GM12891 (cell line): Measurements from ENCODE around the gene CCM2.
"Not testable (repeated sequence)": the region's sequence is repeated elsewhere in the genome, so short reads cannot be mapped to it uniquely, and the experiment has no call there.

Source experiments
- DNase-seq: peaks from one replicate; pipeline ENCODE4 v3.0.0; 2011; ENCODE audit warnings: low spot score; ENCODE audit not compliant: insufficient read length
- FAIRE-seq: peaks from 2 replicates; lab custom pipeline; 2011; peaks lifted over from hg19 to GRCh38; lab: Jason Lieb, UNC
- PAX5 ChIP-seq: IDR thresholded peaks from 2 replicates; pipeline ENCODE4 v1.6.1; 2011; ENCODE audit warnings: low read length, moderate library complexity, mild to moderate bottlenecking; ENCODE audit not compliant: insufficient read depth, severe bottlenecking
- POLR2A ChIP-seq: IDR thresholded peaks from 2 replicates; pipeline ENCODE4 v1.6.1; 2011; ENCODE audit warnings: low read depth, low read length, control low read depth
- POLR2AphosphoS5 ChIP-seq: IDR thresholded peaks from 2 replicates; pipeline ENCODE4 v1.6.1; 2011; ENCODE audit warnings: low read depth, low read length, control low read depth
- POU2F2 ChIP-seq: IDR thresholded peaks from 2 replicates; pipeline ENCODE4 v1.6.1; 2011; ENCODE audit warnings: low read depth, mild to moderate bottlenecking, control low read depth, low read length, moderate library complexity
- SPI1 ChIP-seq: IDR thresholded peaks from 2 replicates; pipeline ENCODE4 v1.6.1; 2011; ENCODE audit warnings: low read depth, low read length, control low read depth
- TAF1 ChIP-seq: IDR thresholded peaks from 2 replicates; pipeline ENCODE4 v1.6.1; 2011; ENCODE audit warnings: low read depth, low read length, control low read depth

Gene CCM2

DNA sequence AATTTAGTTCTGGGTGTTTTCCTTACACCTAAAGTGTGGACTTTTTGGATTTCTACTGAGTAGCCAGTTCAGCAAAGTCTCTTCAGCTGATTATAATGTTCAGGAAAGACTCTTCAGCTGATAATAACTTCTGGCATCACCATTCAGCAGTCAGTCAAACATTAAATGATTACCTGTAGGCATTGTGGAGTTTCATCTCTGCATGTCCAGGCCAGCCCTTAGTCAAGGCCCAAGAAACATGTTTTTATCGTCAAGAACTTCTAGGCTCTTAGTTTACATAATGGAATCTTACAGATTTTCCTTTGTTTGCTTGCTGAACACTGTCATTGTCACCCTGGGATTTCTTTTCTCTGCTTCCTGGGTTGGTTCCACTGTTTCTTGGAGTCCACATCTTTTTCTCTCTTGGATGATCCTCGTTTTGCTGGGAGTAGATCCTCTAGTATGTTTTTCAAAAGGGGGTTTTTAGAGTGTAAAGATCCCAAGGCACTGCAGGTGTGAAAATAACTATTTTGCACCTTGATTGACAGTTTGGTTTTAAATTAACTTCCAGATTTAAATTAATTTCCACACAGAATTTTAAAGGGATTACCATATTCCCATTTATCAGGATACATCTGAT lies 24.2 kb downstream of the CCM2 start:
- FAIRE-seq = no peak
- DNase-seq = no peak
- TF ChIP-seq POLR2AphosphoS5 (no peak), TAF1 (no peak), PAX5 (no peak)

DNA sequence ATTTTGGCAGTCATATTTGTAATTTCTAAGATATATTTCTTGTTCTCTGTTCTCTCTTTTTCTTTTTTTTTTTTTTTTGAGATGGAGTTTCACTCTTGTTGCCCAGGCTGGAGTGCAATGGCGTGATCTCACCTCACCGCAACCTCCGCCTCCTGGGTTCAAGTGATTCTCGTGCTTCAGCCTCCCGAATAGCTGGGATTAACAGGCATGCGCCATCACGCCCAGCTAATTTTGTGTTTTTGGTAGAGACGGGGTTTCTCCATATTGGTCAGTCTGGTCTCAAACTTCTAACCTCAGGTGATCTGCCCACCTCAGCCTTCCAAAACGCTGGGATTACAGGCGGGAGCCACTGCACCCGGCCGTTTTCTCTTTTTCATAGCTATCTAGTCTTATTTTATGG lies 25.5 kb downstream of the CCM2 start:
- not testable (repeated sequence) for DNase-seq

GRCh38 chr7:45026013-45026412 lies 26.0 kb downstream of the CCM2 start:
- FAIRE-seq (no peak), DNase-seq (no peak)
- TF ChIP-seq SPI1 (no peak), PAX5 (no peak), POU2F2 (no peak), POLR2AphosphoS5 (no peak), TAF1 (no peak), POLR2A (no peak)

More for the DNA sequence above, 25.5 kb downstream of the CCM2 start:
- FAIRE-seq = not testable (repeated sequence)

DNA sequence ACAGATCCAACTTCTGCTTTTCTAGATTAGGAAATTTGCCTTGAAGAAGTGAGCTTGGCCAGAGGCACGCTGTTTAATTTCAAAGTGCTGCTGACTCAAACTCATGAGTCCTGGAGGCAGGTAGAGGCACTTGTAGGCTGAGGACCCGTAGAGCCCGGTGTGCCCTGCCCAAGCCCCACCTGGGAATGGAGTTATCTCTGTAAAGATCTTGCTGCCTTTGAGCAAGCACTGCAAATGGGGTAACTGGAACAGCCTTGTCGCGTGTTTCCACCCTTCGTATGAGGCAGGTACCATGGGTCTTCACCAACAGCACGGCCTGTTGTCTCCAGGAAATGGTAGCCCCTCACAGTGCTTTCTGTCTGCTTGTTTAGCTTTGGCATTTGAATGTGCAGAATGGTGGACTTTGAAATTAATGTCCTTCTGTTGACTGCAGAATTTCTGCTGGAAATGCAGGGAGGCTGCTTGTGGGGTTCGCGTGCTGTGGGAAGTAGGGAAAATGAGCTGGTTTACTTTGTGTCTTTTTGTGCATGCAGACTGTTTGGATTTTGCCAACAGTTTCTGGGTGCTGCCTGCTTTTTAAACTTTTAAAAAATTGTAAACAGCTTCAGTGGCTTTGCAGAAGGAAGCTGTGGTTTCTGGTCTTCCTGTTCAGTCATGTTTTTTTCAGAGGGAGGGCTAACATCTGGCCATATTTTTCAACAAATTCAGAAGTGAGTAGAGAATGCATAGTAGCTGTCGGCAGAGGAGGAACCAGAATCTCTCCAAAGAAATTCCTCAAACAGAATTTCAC lies 27.2 kb downstream of the CCM2 start:
- no peak for DNase-seq
- peak; percentile 95 for FAIRE-seq
- TF ChIP-seq POU2F2 = no peak
- no peak; the same call in 1 of the 2 replicates for TF ChIP-seq POLR2AphosphoS5
- no peak for TF ChIP-seq PAX5
- peak; percentile 37 for TF ChIP-seq TAF1
- TF ChIP-seq SPI1 = peak; percentile 77
- TF ChIP-seq POLR2A = peak; percentile 58; the same call in 1 of the 2 replicates

GRCh38 chr7:45027774-45028114 lies 27.7 kb downstream of the CCM2 start:
- TF ChIP-seq TAF1 (peak; percentile 6; the same call in 1 of the 2 replicates), POLR2A (no peak)
- FAIRE-seq (no peak), DNase-seq (no peak)

- FAIRE-seq (peak; percentile 87), DNase-seq (no peak)
- no peak for TF ChIP-seq POU2F2
- TF ChIP-seq POLR2AphosphoS5 = peak; percentile 26; the same call in 1 of the 2 replicates
- TF ChIP-seq PAX5 = no peak
- no peak for TF ChIP-seq SPI1
Observed at GRCh38 chr7:45028138-45028919, 28.3 kb downstream of the CCM2 start.

DNA sequence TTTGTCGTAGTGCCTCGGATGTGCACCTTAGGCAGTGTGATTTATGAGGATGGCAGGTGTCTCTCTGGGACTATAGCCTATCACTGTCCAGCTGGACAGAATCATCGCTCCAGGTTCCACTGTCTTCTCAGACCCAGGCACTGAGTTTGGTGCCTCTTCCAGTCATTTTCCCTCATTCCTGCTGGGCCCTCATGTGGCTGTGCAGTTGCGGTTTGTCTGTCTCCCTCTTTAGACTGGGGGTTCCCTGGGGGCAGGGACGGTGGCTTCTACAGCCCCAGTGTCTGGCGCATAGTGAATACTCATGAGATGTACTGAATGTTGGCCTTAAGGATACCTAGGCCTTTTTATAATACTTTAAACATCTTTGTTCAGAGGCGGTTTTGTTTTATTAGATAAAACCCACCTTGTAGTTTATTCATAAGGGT lies 28.9 kb downstream of the CCM2 start:
- peak; percentile 85 for FAIRE-seq
- DNase-seq = no peak
- TF ChIP-seq POLR2A (no peak), POU2F2 (no peak), SPI1 (no peak), TAF1 (no peak), POLR2AphosphoS5 (no peak), PAX5 (no peak)

GRCh38 chr7:45031829-45032228 lies 31.8 kb downstream of the CCM2 start:
- DNase-seq (no peak), FAIRE-seq (no peak)
- no peak for TF ChIP-seq TAF1
- no peak for TF ChIP-seq SPI1
- no peak for TF ChIP-seq POLR2AphosphoS5
- no peak for TF ChIP-seq POLR2A
- no peak for TF ChIP-seq PAX5

DNA sequence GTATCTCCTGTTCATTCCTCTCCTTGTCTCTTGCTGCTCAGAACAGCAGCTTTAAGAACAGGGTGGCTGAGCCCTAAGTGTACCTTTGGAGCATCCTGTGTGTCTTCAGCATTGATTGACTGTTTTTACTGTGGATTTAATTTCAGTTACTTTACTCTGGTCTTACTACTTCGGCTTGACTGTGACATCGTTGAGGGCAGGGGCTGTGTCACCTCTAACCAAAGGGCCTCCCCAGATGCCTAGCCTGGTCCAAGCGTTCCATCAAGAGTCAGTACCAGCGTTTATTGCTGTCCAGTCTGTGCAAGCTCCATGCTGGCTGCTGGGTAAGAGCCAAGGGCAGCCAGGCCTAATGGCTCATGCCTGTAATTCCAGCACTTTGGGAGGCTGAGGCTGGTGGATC lies 32.4 kb downstream of the CCM2 start:
- FAIRE-seq (no peak), DNase-seq (no peak)
- TF ChIP-seq PAX5 (no peak), SPI1 (no peak), POLR2A (no peak), TAF1 (no peak), POU2F2 (no peak), POLR2AphosphoS5 (no peak)

DNA sequence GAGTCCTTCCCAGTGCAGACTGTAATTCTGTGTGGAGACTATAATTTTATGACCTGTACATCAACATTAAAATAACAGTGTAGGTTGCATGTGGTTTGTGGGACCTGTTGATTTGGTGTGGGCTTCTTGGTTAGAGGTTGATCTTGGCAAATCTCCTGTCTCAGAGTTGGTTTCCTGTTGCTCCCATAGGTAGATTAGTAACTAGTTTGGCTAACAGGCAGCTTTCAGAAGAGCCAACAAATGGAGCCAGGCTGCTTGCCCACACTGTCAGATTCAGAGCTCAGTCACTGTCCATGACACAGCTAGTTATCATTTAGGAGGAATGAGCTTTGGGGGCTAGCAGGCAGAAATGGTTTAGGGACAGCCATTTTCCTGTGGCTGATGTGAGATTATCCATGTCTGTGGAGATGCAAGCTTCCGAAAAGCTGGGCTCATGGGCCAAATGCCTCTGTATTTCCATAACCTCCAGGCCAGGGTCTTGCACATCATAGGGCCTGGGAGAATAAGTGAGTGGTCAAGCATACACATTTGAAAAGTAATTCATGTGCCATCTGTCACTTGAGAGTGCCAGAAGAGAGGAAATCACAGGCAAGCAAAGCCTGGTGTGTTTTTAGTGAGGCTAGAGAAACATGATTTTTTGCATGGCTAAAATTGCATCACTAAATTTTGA lies 33.4 kb downstream of the CCM2 start:
- no peak for TF ChIP-seq SPI1
- TF ChIP-seq POLR2AphosphoS5 = no peak
- TF ChIP-seq TAF1 = no peak
- TF ChIP-seq PAX5 = no peak
- TF ChIP-seq POU2F2 = no peak
- no peak for TF ChIP-seq POLR2A
- FAIRE-seq (no peak), DNase-seq (no peak)
